Thyroid gland (tissue), 4 donors: ENCODE data around the gene IRGC.

Experiments used
- POLR2A ChIP-seq, 2 donors: fragments of 450-650 bp; IDR thresholded peaks; one replicate each; pipeline ENCODE4 v1.6.1; 2017; ENCODE audit warnings: antibody characterized with exemption in 2 of 2, mild to moderate bottlenecking in 2 of 2, moderate library complexity in 1 of 2
- TF ChIP-seq, protein P1 (sequence below), 6 experiments: fragments of 200-600 bp in 3 of 6; fragments of 450-650 bp in 3 of 6; sonication (generic) in 3 of 6; IDR thresholded peaks; one replicate each; pipeline ENCODE4 v1.5.1; 2016 to 2019; ENCODE audit warnings: antibody characterized with exemption in 6 of 6, mild to moderate bottlenecking in 2 of 6, inconsistent platforms in 1 of 6, moderate library complexity in 1 of 6

DNA sequence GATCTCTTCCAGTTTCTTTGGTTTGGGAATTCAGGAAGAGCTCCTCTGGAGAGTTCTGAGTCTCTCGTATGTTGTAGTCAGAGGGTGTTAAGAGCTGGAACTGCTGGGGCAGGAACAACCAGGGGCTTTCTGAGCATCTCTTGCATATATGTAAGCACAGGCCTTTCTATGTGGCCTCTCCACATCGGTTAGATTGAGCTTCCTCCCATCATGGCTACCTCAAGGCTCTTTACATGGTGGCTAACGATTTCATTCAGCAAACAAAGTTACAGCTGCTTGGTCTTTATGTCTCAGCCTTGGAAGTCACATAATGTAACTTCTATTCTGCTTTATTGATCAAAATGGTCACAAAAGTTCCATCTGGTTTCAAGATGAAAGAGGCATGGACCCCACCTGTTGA lies 25.4 kb upstream of the IRGC start:
- TF ChIP-seq, protein P1, sequence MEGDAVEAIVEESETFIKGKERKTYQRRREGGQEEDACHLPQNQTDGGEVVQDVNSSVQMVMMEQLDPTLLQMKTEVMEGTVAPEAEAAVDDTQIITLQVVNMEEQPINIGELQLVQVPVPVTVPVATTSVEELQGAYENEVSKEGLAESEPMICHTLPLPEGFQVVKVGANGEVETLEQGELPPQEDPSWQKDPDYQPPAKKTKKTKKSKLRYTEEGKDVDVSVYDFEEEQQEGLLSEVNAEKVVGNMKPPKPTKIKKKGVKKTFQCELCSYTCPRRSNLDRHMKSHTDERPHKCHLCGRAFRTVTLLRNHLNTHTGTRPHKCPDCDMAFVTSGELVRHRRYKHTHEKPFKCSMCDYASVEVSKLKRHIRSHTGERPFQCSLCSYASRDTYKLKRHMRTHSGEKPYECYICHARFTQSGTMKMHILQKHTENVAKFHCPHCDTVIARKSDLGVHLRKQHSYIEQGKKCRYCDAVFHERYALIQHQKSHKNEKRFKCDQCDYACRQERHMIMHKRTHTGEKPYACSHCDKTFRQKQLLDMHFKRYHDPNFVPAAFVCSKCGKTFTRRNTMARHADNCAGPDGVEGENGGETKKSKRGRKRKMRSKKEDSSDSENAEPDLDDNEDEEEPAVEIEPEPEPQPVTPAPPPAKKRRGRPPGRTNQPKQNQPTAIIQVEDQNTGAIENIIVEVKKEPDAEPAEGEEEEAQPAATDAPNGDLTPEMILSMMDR (IDR thresholded peaks at IDR 0.05): no peak
- no peak for TF ChIP-seq POLR2A (IDR thresholded peaks at IDR 0.05)
